ENCODE results near the gene TPPP3.
A peak's percentile ranks its signal among the peaks of the same experiment; 100 is the strongest.

GRCh38 chr16:67391424-67392300 is 1.6 kb downstream of the TPPP3 start:
- TF ChIP-seq CTCF (IDR thresholded peaks at IDR 0.05) = no peak
- no peak for TF ChIP-seq POLR2A (IDR thresholded peaks at IDR 0.05)
- peak in 1 of 2 donors; percentile 37 for TF ChIP-seq EP300 (IDR thresholded peaks at IDR 0.05)
